ENCODE data around the gene FUT8.

- TF ChIP-seq CTCF (IDR thresholded peaks at IDR 0.05; ENCODE audit: poor library complexity) (no peak), EZH2 (IDR thresholded peaks at IDR 0.05; ENCODE audit: borderline replicate concordance) (no peak)
These were observed 193.9 kb downstream of the FUT8 start for GRCh38 chr14:65606460-65606859.

Data from hepatocyte (in vitro differentiated cells).